ENCODE data around the gene CLEC1B. TPM values are rescaled to one million over a fixed set of nuclear protein-coding genes. Genes with fewer than 3 reads are reported as not detected.

Gene CLEC1B
- total RNA-seq, 1 experiment from 2014 or later = not detected

DNA sequence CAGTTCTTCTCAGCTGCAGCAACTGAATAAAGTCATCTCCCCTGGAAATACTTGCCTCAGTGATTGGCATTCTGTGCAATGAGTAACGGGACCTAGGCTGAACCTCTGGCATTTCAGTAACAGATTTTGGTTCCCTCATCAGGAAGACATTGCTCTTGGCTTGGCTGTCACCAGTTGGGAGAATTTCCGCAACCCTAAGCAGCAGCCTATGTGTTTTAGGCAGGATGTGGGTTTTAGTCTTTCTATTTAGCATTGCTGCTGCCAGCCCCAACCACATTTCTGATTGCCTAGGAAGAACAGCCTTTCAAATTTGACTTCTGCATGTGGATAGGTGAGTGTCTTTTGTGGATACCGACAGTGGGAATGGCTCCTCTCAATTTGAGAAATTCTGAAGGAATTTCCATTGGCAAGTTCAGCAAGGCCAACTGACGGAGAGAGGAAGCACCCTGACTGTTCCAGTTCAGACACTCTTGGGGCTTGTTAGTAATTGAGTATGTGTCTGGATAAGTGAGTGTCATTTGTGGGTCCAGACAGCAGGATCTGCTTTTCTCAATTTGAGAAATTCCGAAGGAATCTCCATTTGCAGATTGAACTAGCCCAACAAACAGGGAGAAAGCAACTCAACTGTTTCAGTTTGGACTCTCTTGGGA is 47.8 kb downstream of the CLEC1B start:
- intact Hi-C loops (cut with micrococcal nuclease; ENCODE audit: unreplicated experiment) = no loop called here
- no TSS peak for BruUV-seq (replicated peaks)
- CTCF ChIA-PET = no interaction called here

DNA sequence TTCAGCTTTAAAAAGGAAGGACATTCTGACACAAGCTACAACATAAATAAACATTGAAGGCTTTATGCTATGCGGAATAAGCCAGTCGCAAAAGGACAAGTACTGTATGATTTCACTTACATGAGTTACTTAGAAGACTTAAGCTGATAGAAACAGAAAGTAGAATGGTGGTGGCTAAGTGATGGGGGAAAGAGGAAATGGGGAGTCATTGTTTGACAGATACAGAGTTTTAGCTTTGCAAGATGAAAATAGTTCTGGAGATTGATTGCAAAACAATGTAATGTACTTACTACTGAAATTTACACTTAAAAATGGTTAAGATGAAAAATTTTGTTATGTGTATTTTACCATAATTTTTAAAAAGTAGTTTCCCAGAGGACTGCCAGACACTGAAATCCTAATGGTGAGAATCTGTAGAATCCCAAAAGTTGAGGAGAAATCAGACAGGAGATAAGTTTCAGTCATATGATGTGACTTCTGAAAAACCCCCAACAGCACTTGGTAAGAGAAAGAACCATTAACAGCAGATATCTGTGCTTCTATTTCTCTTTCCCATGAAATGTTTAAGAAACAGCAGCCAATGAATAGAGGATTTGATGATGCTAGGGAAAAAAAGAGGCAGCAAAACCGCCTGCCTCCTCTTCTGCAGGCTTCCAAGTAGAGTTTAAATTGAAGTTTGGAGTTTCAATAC is 50.2 kb downstream of the CLEC1B start:
- H3K4me3 Mint-ChIP-seq (ENCODE audit: low read depth, unreplicated experiment) = no peak overlapping the region
- H3K36me3 Mint-ChIP-seq (ENCODE audit: insufficient read depth, unreplicated experiment) = no peaks in the 10 kb centered on the region
- CTCF ChIA-PET = no interaction called here
- H3K9me3 Mint-ChIP-seq (ENCODE audit: low read depth, unreplicated experiment) = no peaks in the 10 kb centered on the region
- TF ChIP-seq, protein P1, sequence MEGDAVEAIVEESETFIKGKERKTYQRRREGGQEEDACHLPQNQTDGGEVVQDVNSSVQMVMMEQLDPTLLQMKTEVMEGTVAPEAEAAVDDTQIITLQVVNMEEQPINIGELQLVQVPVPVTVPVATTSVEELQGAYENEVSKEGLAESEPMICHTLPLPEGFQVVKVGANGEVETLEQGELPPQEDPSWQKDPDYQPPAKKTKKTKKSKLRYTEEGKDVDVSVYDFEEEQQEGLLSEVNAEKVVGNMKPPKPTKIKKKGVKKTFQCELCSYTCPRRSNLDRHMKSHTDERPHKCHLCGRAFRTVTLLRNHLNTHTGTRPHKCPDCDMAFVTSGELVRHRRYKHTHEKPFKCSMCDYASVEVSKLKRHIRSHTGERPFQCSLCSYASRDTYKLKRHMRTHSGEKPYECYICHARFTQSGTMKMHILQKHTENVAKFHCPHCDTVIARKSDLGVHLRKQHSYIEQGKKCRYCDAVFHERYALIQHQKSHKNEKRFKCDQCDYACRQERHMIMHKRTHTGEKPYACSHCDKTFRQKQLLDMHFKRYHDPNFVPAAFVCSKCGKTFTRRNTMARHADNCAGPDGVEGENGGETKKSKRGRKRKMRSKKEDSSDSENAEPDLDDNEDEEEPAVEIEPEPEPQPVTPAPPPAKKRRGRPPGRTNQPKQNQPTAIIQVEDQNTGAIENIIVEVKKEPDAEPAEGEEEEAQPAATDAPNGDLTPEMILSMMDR (IDR thresholded peaks at IDR 0.05; ENCODE audit: unreplicated experiment) = no peak
- BruUV-seq (replicated peaks) = no TSS peak
- H3K27ac Mint-ChIP-seq (ENCODE audit: unreplicated experiment) = no peak overlapping the region
- H3K27me3 Mint-ChIP-seq (ENCODE audit: unreplicated experiment) = peaks cover 50% of the 10 kb centered on the region
- no peak for DNase-seq
- intact Hi-C loops (cut with micrococcal nuclease; ENCODE audit: unreplicated experiment) = no loop called here
- H3K4me1 Mint-ChIP-seq (ENCODE audit: low read depth, unreplicated experiment) = no peaks in the 10 kb centered on the region

More for the DNA sequence above, 47.8 kb downstream of the CLEC1B start:
- no peaks in the 10 kb centered on the region for H3K9me3 Mint-ChIP-seq (ENCODE audit: low read depth, unreplicated experiment)
- no peak overlapping the region for H3K4me3 Mint-ChIP-seq (ENCODE audit: low read depth, unreplicated experiment)
- no peak overlapping the region for H3K27ac Mint-ChIP-seq (ENCODE audit: unreplicated experiment)
- H3K36me3 Mint-ChIP-seq (ENCODE audit: insufficient read depth, unreplicated experiment) = no peaks in the 10 kb centered on the region
- H3K27me3 Mint-ChIP-seq (ENCODE audit: unreplicated experiment) = peaks cover 37% of the 10 kb centered on the region
- no peak for DNase-seq
- TF ChIP-seq, protein P1 (IDR thresholded peaks at IDR 0.05; ENCODE audit: unreplicated experiment) = no peak
- H3K4me1 Mint-ChIP-seq (ENCODE audit: low read depth, unreplicated experiment) = no peaks in the 10 kb centered on the region

DNA sequence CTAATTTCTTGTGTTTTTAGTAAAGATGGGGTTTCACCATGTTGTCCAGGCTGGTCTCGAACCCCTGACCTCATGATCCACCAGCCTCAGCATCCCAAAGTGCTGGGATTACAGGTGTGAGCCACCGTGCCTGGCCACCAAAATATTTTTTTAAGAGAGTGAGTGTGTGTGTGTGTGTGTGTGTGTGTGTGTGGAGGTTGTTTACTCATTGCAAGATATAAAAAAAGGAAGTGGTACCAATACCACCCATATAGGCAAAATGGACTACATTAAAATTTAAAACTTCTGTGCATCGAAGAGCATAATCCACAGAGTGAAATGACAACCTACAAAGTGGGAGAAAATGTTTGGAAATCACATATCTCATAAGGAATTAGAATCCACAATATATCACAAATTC is 51.2 kb downstream of the CLEC1B start:
- H3K27me3 Mint-ChIP-seq (ENCODE audit: unreplicated experiment) = peaks cover 61% of the 10 kb centered on the region
- no TSS peak for BruUV-seq (replicated peaks)
- no peak overlapping the region for H3K27ac Mint-ChIP-seq (ENCODE audit: unreplicated experiment)
- intact Hi-C loops (cut with micrococcal nuclease; ENCODE audit: unreplicated experiment) = no loop called here
- H3K36me3 Mint-ChIP-seq (ENCODE audit: insufficient read depth, unreplicated experiment) = no peaks in the 10 kb centered on the region
- H3K4me1 Mint-ChIP-seq (ENCODE audit: low read depth, unreplicated experiment) = no peaks in the 10 kb centered on the region
- no peak overlapping the region for H3K4me3 Mint-ChIP-seq (ENCODE audit: low read depth, unreplicated experiment)
- TF ChIP-seq, protein P1 (IDR thresholded peaks at IDR 0.05; ENCODE audit: unreplicated experiment) = no peak
- H3K9me3 Mint-ChIP-seq (ENCODE audit: low read depth, unreplicated experiment) = no peaks in the 10 kb centered on the region
- DNase-seq = no peak
- CTCF ChIA-PET = no interaction called here

DNA sequence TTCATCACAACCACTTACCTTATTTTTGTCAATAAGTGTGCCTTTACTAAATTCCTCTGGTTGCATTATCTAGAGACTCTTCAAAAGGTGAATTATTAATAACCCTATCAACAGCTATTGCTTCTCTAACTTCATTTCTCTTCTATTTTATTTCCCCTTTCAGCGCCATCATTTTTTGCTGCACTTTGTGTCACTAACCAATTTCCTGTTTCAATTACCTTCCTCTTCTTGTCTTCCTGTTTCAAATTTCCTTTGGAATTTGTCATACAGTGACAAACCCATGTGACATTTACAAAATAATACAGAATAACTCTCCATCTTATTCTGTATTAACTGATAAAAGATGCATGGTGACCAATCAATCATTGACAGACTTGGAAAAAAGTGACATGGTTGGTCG is 54.5 kb downstream of the CLEC1B start:
- TF ChIP-seq, protein P1 (IDR thresholded peaks at IDR 0.05; ENCODE audit: unreplicated experiment) = no peak
- no peaks in the 10 kb centered on the region for H3K4me1 Mint-ChIP-seq (ENCODE audit: low read depth, unreplicated experiment)
- no peaks in the 10 kb centered on the region for H3K36me3 Mint-ChIP-seq (ENCODE audit: insufficient read depth, unreplicated experiment)
- no peak overlapping the region for H3K4me3 Mint-ChIP-seq (ENCODE audit: low read depth, unreplicated experiment)
- no TSS peak for BruUV-seq (replicated peaks)
- intact Hi-C loops (cut with micrococcal nuclease; ENCODE audit: unreplicated experiment) = no loop called here
- H3K27ac Mint-ChIP-seq (ENCODE audit: unreplicated experiment) = no peak overlapping the region
- CTCF ChIA-PET = no interaction called here
- H3K9me3 Mint-ChIP-seq (ENCODE audit: low read depth, unreplicated experiment) = no peaks in the 10 kb centered on the region
- peaks cover 64% of the 10 kb centered on the region for H3K27me3 Mint-ChIP-seq (ENCODE audit: unreplicated experiment)
- no peak for DNase-seq
